Liver (tissue), 3 donors: Measurements from ENCODE around the gene KIF18B.

Experiments
- ATF3 ChIP-seq: IDR thresholded peaks from 2 replicates; pipeline ENCODE4 v1.6.1; 2016; ENCODE audit warnings: antibody characterized with exemption
- CTCF ChIP-seq: fragments of 150-350 bp; IDR thresholded peaks from 2 replicates; pipeline ENCODE4 v1.5.1; 2017; ENCODE audit warnings: improper control_type of control experiment, low read depth, low read length; ENCODE audit not compliant: missing input control
- JUND ChIP-seq, 2 donors: IDR thresholded peaks; 2 replicates each; pipeline ENCODE4 v1.6.1; 2016; ENCODE audit warnings: antibody characterized with exemption in 2 of 2
- SP1 ChIP-seq: IDR thresholded peaks from 2 replicates; pipeline ENCODE4 v1.6.1; 2018; ENCODE audit warnings: antibody characterized with exemption, mild to moderate bottlenecking
- donor health status: healthy.
- donor health status: healthy.

DNA sequence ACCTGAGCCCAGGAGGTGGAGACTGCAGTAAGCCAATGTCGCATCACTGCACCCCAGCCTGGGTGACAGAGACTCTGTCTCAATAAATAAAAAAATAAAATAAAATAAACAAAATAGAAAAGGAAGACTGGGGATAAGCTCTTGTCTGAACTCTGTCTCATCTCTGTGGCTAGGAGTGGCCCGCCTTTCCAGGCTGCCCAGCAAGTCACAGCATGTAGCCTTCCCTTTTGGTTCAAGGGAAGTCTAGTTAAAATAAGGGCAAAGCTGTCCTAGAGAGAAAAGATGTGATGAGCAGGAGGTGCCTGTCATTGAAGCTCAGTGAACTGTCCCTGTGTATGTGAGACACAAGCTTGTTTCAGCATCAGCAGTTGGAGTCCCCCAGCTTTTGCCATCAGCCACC, 29.6 kb downstream of the KIF18B start:
- TF ChIP-seq CTCF = no peak
- TF ChIP-seq SP1 = no peak
- no peak for TF ChIP-seq ATF3
- TF ChIP-seq JUND (IDR thresholded peaks at IDR 0.05) = no peak
